Activated naive CD4-positive, alpha-beta T cell treated with anti-CD3 and anti-CD28 coated beads, Interleukin-2, amount 50 U/mL, for 16 hours (primary cell): Measurements from ENCODE around the gene USP51.
A peak's percentile ranks its signal among the peaks of the same experiment; 100 is the strongest.
"Not testable (repeated sequence)": the region's sequence is repeated elsewhere in the genome, so short reads cannot be mapped to it uniquely, and the experiment has no call there.

Experiments
- DNase-seq: peaks from one replicate; pipeline ENCODE4 v3.0.0-alpha.2; 2020

Gene USP51

GRCh38 chrX:55464050-55464449 is 25.6 kb downstream of the USP51 start:
- DNase-seq, result not testable (repeated sequence)

GRCh38 chrX:55459926-55460325 is 29.7 kb downstream of the USP51 start:
- DNase-seq, result not testable (repeated sequence)

- DNase-seq, result not testable (repeated sequence)
Observed at GRCh38 chrX:55459426-55459825, 30.2 kb downstream of the USP51 start.

- not testable (repeated sequence) for DNase-seq
Observed at GRCh38 chrX:55455708-55456107, 33.9 kb downstream of the USP51 start.

- no peak for DNase-seq
Observed at GRCh38 chrX:55452833-55453124, 36.9 kb downstream of the USP51 start.

GRCh38 chrX:55451990-55452832 is 37.4 kb downstream of the USP51 start, which contains the start of gene MAGEH1:
TSS of gene MAGEH1 (plus strand) at chrX:55452127. CDS start at chrX:55452375, 248 bp downstream.
- peak; percentile 82 for DNase-seq

- no peak for DNase-seq
Observed at GRCh38 chrX:55451626-55451989, 38.0 kb downstream of the USP51 start.

- DNase-seq, result no peak
Observed at GRCh38 chrX:55451141-55451540, 38.5 kb downstream of the USP51 start.

GRCh38 chrX:55450259-55450658 is 39.4 kb downstream of the USP51 start:
- no peak for DNase-seq

GRCh38 chrX:55443468-55443867 is 46.2 kb downstream of the USP51 start:
- not testable (repeated sequence) for DNase-seq
